ENCODE measurements around the gene RUVBL2. TPM values are rescaled to one million over a fixed set of nuclear protein-coding genes. Genes with fewer than 3 reads are reported as not detected.

Gene RUVBL2
- total RNA-seq, 1 experiment from 2014 or later: 107 TPM

DNA sequence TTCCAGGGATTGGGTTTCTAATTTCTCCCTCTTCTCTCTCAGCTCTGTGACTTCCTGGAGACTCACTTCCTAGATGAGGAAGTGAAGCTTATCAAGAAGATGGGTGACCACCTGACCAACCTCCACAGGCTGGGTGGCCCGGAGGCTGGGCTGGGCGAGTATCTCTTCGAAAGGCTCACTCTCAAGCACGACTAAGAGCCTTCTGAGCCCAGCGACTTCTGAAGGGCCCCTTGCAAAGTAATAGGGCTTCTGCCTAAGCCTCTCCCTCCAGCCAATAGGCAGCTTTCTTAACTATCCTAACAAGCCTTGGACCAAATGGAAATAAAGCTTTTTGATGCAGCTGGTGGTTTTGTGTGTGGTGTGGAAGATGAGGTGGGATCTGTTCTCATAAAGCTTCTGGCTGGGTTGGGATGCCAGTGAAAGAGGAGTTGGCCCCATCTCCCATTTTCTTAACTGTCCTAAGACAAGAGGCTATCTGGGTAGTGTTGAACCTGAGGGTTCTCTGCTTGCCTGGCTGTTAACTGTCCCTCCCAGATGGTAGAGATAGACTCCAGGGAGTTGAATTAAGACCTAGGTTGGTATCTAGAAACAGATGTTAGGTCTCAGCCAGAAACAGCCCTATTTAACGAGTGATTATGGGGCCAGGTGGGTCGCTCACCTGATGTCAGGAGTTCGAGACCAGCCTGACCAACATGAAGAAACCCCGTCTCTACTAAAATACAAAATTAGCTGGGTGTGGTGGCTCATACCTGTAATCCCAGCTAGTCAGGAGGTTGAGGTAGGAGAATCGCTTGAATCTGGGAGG is 26.9 kb upstream of the RUVBL2 start:
- Histone ChIP-seq H4K20me1 (ENCODE audit: insufficient read depth, low read depth, low read length) (peaks cover 12% of the 10 kb centered on the region), H3K4me2 (ENCODE audit: low read depth, low read length, poor library complexity, severe bottlenecking) (peak overlapping the region; percentile 73), H3K9me2 (replicated peaks; ENCODE audit: insufficient read depth, low read length) (no peaks in the 10 kb centered on the region), H3K4me1 (ENCODE audit: low read length) (peaks cover 73% of the 10 kb centered on the region), H3K27me3 (ENCODE audit: low read length) (no peaks in the 10 kb centered on the region), H3K36me3 (ENCODE audit: insufficient read depth, low read length) (peaks cover 37% of the 10 kb centered on the region), H3K9me3 (ENCODE audit: low read length) (no peaks in the 10 kb centered on the region), H3K27ac (ENCODE audit: low read length) (peak overlapping the region; percentile 78), H3K4me3 (ENCODE audit: low read length) (peak overlapping the region; percentile 87), H2AFZ (ENCODE audit: low read length) (no peak overlapping the region), H3K79me2 (ENCODE audit: low read length) (peaks cover 12% of the 10 kb centered on the region), H3K9ac (ENCODE audit: low read length) (peak overlapping the region; percentile 81)
- peak; percentile 80 for DNase-seq

DNA sequence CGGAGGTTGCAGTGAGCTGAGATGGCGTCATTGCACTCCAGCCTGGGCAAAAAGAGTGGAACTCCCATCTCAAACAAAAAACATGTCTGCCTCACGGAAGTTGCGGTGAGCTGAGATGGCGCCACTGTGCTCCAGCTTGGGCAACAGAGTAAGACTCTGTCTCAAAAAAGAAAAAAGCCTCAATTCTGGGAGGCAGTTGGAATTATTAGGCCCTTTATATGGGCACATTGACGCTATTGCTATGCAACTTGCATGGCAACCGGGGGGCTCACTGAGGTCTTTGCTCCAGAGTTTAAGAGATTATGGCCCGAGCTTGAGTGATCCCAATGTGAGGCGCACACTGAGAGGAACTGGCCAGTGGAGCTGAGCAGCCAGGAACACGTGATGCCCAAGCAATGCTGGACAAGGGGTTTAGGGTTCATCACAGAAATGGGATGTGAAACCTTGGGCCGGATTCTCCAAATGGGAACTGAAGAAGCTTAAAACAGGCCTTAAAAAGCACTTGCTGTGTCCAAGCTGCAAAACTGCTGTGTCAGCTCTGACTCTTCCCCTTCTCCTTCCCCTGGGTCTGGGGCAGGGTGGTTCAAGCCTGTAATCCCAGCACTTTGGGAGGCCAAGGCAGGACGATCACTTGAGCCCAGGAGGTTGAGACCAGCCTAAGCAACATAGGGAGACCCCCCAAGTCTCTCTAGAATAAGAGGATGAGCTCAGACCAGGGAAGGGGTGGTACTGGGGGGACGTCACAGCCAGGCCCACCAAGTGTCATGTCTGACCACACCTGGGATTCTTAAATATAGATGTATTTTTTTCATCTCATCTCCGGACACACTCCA is 26.1 kb upstream of the RUVBL2 start:
- H2AFZ ChIP-seq (ENCODE audit: low read length): no peak overlapping the region
- peaks cover 12% of the 10 kb centered on the region for H4K20me1 ChIP-seq (ENCODE audit: insufficient read depth, low read depth, low read length)
- no peaks in the 10 kb centered on the region for H3K27me3 ChIP-seq (ENCODE audit: low read length)
- peaks cover 65% of the 10 kb centered on the region for H3K4me1 ChIP-seq (ENCODE audit: low read length)
- peak overlapping the region; percentile 29; the same call in 1 of the 2 replicates for H3K9ac ChIP-seq (ENCODE audit: low read length)
- H3K9me2 ChIP-seq (replicated peaks; ENCODE audit: insufficient read depth, low read length): no peaks in the 10 kb centered on the region
- peaks cover 37% of the 10 kb centered on the region for H3K36me3 ChIP-seq (ENCODE audit: insufficient read depth, low read length)
- peak; percentile 92 for DNase-seq
- H3K27ac ChIP-seq (ENCODE audit: low read length): peak overlapping the region; percentile 78
- H3K79me2 ChIP-seq (ENCODE audit: low read length): peaks cover 12% of the 10 kb centered on the region
- H3K9me3 ChIP-seq (ENCODE audit: low read length): no peaks in the 10 kb centered on the region
- no peak overlapping the region; the same call in 1 of the 2 replicates for H3K4me3 ChIP-seq (ENCODE audit: low read length)
- H3K4me2 ChIP-seq (ENCODE audit: low read depth, low read length, poor library complexity, severe bottlenecking): no peak overlapping the region

DNA sequence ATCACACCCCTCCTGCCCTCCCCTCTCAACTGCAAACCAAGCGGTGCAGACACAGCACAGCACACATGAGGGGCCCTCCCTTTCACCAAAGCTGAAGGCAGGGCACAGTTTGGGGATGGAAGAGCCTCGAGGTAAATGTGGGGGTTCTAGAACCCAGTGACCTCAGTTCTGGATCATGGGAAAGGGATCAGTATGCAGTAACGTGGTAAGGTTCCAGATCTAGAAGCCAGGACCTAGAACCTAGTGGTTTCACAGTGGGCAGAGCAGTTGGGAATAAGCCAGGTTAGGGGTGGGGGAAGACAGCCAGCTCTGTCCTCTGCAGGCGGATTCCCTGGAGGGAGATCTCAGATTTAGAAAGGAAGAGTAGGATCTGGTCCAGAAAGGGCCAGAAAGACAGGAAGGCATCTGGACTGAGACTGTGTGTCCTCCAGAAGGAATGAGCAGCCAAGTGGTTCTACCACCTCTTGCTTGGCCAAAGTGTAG is 25.5 kb upstream of the RUVBL2 start:
- Histone ChIP-seq H3K9ac (ENCODE audit: low read length) (peak overlapping the region; percentile 29; the same call in 1 of the 2 replicates), H2AFZ (ENCODE audit: low read length) (no peak overlapping the region), H3K4me2 (ENCODE audit: low read depth, low read length, poor library complexity, severe bottlenecking) (no peak overlapping the region), H3K4me3 (ENCODE audit: low read length) (no peak overlapping the region), H4K20me1 (ENCODE audit: insufficient read depth, low read depth, low read length) (peaks cover 12% of the 10 kb centered on the region), H3K27me3 (ENCODE audit: low read length) (no peaks in the 10 kb centered on the region), H3K79me2 (ENCODE audit: low read length) (peaks cover 12% of the 10 kb centered on the region), H3K27ac (ENCODE audit: low read length) (peak overlapping the region; percentile 78), H3K9me3 (ENCODE audit: low read length) (no peaks in the 10 kb centered on the region), H3K36me3 (ENCODE audit: insufficient read depth, low read length) (peaks cover 37% of the 10 kb centered on the region), H3K4me1 (ENCODE audit: low read length) (peaks cover 58% of the 10 kb centered on the region), H3K9me2 (replicated peaks; ENCODE audit: insufficient read depth, low read length) (no peaks in the 10 kb centered on the region)
- DNase-seq: no peak

GRCh38 chr19:48968813-48969218 is 24.9 kb upstream of the RUVBL2 start:
- H3K4me1 ChIP-seq (ENCODE audit: low read length): peaks cover 52% of the 10 kb centered on the region
- H3K27ac ChIP-seq (ENCODE audit: low read length): no peak overlapping the region
- no peaks in the 10 kb centered on the region for H3K9me2 ChIP-seq (replicated peaks; ENCODE audit: insufficient read depth, low read length)
- peaks cover 41% of the 10 kb centered on the region for H3K36me3 ChIP-seq (ENCODE audit: insufficient read depth, low read length)
- no peak overlapping the region for H3K9ac ChIP-seq (ENCODE audit: low read length)
- H3K27me3 ChIP-seq (ENCODE audit: low read length): no peaks in the 10 kb centered on the region
- H4K20me1 ChIP-seq (ENCODE audit: insufficient read depth, low read depth, low read length): peaks cover 12% of the 10 kb centered on the region
- no peak overlapping the region for H3K4me2 ChIP-seq (ENCODE audit: low read depth, low read length, poor library complexity, severe bottlenecking)
- peak; percentile 60 for DNase-seq
- no peak overlapping the region for H2AFZ ChIP-seq (ENCODE audit: low read length)
- H3K9me3 ChIP-seq (ENCODE audit: low read length): no peaks in the 10 kb centered on the region
- H3K79me2 ChIP-seq (ENCODE audit: low read length): peaks cover 12% of the 10 kb centered on the region
- no peak overlapping the region for H3K4me3 ChIP-seq (ENCODE audit: low read length)

- Histone ChIP-seq H3K36me3 (ENCODE audit: insufficient read depth, low read length) (peaks cover 47% of the 10 kb centered on the region), H3K79me2 (ENCODE audit: low read length) (peaks cover 12% of the 10 kb centered on the region), H3K27ac (ENCODE audit: low read length) (peak overlapping the region; percentile 26; the same call in 1 of the 2 replicates), H4K20me1 (ENCODE audit: insufficient read depth, low read depth, low read length) (peaks cover 12% of the 10 kb centered on the region), H3K4me3 (ENCODE audit: low read length) (no peak overlapping the region), H3K27me3 (ENCODE audit: low read length) (no peaks in the 10 kb centered on the region), H3K9me2 (replicated peaks; ENCODE audit: insufficient read depth, low read length) (no peaks in the 10 kb centered on the region), H3K4me1 (ENCODE audit: low read length) (peaks cover 45% of the 10 kb centered on the region), H3K9ac (ENCODE audit: low read length) (no peak overlapping the region), H2AFZ (ENCODE audit: low read length) (no peak overlapping the region), H3K4me2 (ENCODE audit: low read depth, low read length, poor library complexity, severe bottlenecking) (peak overlapping the region; percentile 34), H3K9me3 (ENCODE audit: low read length) (no peaks in the 10 kb centered on the region)
- peak; percentile 98 for DNase-seq
These were observed 24.2 kb upstream of the RUVBL2 start for GRCh38 chr19:48969276-48970138.

DNA sequence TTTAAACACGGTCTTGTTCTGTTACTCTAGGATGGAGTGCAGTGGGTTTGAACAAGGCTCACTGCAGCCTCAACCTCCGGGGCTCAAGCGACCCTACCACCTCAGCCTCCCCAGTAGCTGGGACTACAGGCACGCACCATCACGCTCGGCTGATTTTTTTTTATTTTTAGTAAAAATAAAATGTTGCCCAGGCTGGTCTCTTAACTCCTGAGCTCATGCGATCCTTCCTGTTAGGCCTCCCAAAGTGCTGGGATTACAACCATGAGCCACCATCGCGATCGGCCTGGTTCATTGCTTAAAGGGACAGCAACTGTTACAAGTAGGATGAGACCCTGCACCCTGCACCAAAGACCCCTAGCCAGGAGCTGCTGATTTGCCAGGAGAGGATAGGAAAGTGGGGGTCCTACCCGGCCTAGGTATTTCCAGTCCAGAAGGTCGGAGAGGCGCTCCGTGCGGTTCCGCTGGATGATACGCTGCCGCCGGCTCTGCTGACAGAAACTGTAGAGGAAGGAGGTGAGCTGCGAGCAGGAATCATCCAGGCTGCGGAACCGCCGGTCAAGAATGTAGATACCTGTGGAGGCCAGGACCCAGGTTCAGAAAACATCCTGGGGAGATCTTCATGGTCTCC is 23.4 kb upstream of the RUVBL2 start:
- H4K20me1 ChIP-seq (ENCODE audit: insufficient read depth, low read depth, low read length): peaks cover 11% of the 10 kb centered on the region
- no peaks in the 10 kb centered on the region for H3K9me3 ChIP-seq (ENCODE audit: low read length)
- peak overlapping the region; percentile 34 for H3K4me2 ChIP-seq (ENCODE audit: low read depth, low read length, poor library complexity, severe bottlenecking)
- no peaks in the 10 kb centered on the region for H3K27me3 ChIP-seq (ENCODE audit: low read length)
- peaks cover 48% of the 10 kb centered on the region for H3K36me3 ChIP-seq (ENCODE audit: insufficient read depth, low read length)
- peak; percentile 46 for DNase-seq
- no peak overlapping the region for H3K9ac ChIP-seq (ENCODE audit: low read length)
- peaks cover 42% of the 10 kb centered on the region for H3K4me1 ChIP-seq (ENCODE audit: low read length)
- peak overlapping the region; percentile 26; the same call in 1 of the 2 replicates for H3K27ac ChIP-seq (ENCODE audit: low read length)
- no peaks in the 10 kb centered on the region for H3K9me2 ChIP-seq (replicated peaks; ENCODE audit: insufficient read depth, low read length)
- H3K79me2 ChIP-seq (ENCODE audit: low read length): peaks cover 11% of the 10 kb centered on the region
- no peak overlapping the region for H3K4me3 ChIP-seq (ENCODE audit: low read length)
- no peak overlapping the region for H2AFZ ChIP-seq (ENCODE audit: low read length)

GRCh38 chr19:48970923-48971395 is 22.7 kb upstream of the RUVBL2 start:
- H3K9me2 ChIP-seq (replicated peaks; ENCODE audit: insufficient read depth, low read length): no peaks in the 10 kb centered on the region
- H3K36me3 ChIP-seq (ENCODE audit: insufficient read depth, low read length): peaks cover 44% of the 10 kb centered on the region
- no peaks in the 10 kb centered on the region for H3K27me3 ChIP-seq (ENCODE audit: low read length)
- H3K4me3 ChIP-seq (ENCODE audit: low read length): no peak overlapping the region
- peaks cover 41% of the 10 kb centered on the region for H3K4me1 ChIP-seq (ENCODE audit: low read length)
- DNase-seq: peak; percentile 97
- H3K79me2 ChIP-seq (ENCODE audit: low read length): peaks cover 5% of the 10 kb centered on the region
- peaks cover 5% of the 10 kb centered on the region for H4K20me1 ChIP-seq (ENCODE audit: insufficient read depth, low read depth, low read length)
- no peaks in the 10 kb centered on the region for H3K9me3 ChIP-seq (ENCODE audit: low read length)
- no peak overlapping the region for H3K4me2 ChIP-seq (ENCODE audit: low read depth, low read length, poor library complexity, severe bottlenecking)
- H3K9ac ChIP-seq (ENCODE audit: low read length): no peak overlapping the region
- H3K27ac ChIP-seq (ENCODE audit: low read length): no peak overlapping the region
- H2AFZ ChIP-seq (ENCODE audit: low read length): no peak overlapping the region

Data from Karpas-422 (cell line).